Cardiac fibroblast (primary cell): Measurements from ENCODE around the gene SHOC1.
A peak's percentile ranks its signal among the peaks of the same experiment; 100 is the strongest.

ENCODE experiments used
- DNase-seq, 2 donors: peaks; one replicate each; pipeline versions ENCODE4 v3.0.0 to v3.0.0-alpha.2; 2010; ENCODE audit warnings: low read depth in 2 of 2
- H3K4me3 ChIP-seq, 2 donors: replicated peaks in 1 of 2; 1 replicate in 1 of 2; 2 replicates in 1 of 2; pipeline ENCODE4 v1.5.1; 2011; ENCODE audit warnings: low read depth in 2 of 2, low read length in 2 of 2, mild to moderate bottlenecking in 2 of 2, moderate library complexity in 1 of 2
- TF ChIP-seq, protein P1 (sequence below): IDR thresholded peaks from one replicate; pipeline ENCODE4 v1.5.1; 2011; ENCODE audit warnings: low read depth, mild to moderate bottlenecking, low read length, inconsistent platforms

SHOC1 gene

GRCh38 chr9:111762556-111762955 is 32.2 kb downstream of the SHOC1 start:
- H3K4me3 ChIP-seq: no peak overlapping the region
- TF ChIP-seq, protein P1, sequence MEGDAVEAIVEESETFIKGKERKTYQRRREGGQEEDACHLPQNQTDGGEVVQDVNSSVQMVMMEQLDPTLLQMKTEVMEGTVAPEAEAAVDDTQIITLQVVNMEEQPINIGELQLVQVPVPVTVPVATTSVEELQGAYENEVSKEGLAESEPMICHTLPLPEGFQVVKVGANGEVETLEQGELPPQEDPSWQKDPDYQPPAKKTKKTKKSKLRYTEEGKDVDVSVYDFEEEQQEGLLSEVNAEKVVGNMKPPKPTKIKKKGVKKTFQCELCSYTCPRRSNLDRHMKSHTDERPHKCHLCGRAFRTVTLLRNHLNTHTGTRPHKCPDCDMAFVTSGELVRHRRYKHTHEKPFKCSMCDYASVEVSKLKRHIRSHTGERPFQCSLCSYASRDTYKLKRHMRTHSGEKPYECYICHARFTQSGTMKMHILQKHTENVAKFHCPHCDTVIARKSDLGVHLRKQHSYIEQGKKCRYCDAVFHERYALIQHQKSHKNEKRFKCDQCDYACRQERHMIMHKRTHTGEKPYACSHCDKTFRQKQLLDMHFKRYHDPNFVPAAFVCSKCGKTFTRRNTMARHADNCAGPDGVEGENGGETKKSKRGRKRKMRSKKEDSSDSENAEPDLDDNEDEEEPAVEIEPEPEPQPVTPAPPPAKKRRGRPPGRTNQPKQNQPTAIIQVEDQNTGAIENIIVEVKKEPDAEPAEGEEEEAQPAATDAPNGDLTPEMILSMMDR: no peak
- DNase-seq: peak; percentile 31 to 32

GRCh38 chr9:111759762-111760639 is 34.7 kb downstream of the SHOC1 start:
- H3K4me3 ChIP-seq: no peak overlapping the region
- peak; percentile 95 for DNase-seq
- TF ChIP-seq, protein P1: peak; percentile 57

DNA sequence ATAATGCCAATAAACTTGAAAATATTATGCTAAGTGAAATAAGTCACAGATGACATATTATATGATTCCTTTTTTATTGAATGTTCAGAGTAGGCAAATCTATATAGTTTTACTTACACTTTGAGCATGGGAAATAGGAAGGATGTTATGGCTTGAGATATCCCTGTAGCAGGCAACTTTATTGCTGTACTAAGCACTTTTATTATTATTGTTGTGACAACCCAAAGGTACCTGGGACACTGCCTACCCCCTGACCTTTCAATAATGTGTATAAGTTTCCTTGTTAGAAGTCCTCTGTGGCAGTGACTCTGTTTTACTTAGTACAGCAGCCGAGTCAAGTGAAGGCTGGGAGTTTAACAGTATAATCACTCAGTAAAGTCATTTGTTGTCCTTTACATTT is 39.9 kb downstream of the SHOC1 start:
- DNase-seq: no peak
- no peak overlapping the region for H3K4me3 ChIP-seq
- TF ChIP-seq, protein P1: no peak

GRCh38 chr9:111752455-111752854 is 42.3 kb downstream of the SHOC1 start:
- no peak overlapping the region for H3K4me3 ChIP-seq
- DNase-seq: peak; percentile 15 to 79
- TF ChIP-seq, protein P1: no peak
